Measurements from ENCODE around the gene CARD10. TPM values are rescaled to one million over a fixed set of nuclear protein-coding genes. Genes with fewer than 3 reads are reported as not detected.
A peak's percentile ranks its signal among the peaks of the same experiment; 100 is the strongest.
"Not testable (repeated sequence)": the region's sequence is repeated elsewhere in the genome, so short reads cannot be mapped to it uniquely, and the experiment has no call there.

Gene CARD10
- total RNA-seq, 1 donor from 2014 or later = not detected

GRCh38 chr22:37481347-37481907 is 37.8 kb downstream of the CARD10 start:
- no peak for DNase-seq (ENCODE audit: low spot score)
- Mint-ChIP-seq H3K4me3 (ENCODE audit: low read depth) (peak overlapping the region; percentile 51), H3K36me3 (ENCODE audit: low read depth) (peaks cover 63% of the 10 kb centered on the region), H3K9me3 (no peaks in the 10 kb centered on the region), H3K4me1 (ENCODE audit: low read depth) (peaks cover 27% of the 10 kb centered on the region), H3K27me3 (ENCODE audit: low read depth) (no peaks in the 10 kb centered on the region), H3K27ac (peak overlapping the region; percentile 52)
- intact Hi-C loops (cut with micrococcal nuclease) = no loop called here

DNA sequence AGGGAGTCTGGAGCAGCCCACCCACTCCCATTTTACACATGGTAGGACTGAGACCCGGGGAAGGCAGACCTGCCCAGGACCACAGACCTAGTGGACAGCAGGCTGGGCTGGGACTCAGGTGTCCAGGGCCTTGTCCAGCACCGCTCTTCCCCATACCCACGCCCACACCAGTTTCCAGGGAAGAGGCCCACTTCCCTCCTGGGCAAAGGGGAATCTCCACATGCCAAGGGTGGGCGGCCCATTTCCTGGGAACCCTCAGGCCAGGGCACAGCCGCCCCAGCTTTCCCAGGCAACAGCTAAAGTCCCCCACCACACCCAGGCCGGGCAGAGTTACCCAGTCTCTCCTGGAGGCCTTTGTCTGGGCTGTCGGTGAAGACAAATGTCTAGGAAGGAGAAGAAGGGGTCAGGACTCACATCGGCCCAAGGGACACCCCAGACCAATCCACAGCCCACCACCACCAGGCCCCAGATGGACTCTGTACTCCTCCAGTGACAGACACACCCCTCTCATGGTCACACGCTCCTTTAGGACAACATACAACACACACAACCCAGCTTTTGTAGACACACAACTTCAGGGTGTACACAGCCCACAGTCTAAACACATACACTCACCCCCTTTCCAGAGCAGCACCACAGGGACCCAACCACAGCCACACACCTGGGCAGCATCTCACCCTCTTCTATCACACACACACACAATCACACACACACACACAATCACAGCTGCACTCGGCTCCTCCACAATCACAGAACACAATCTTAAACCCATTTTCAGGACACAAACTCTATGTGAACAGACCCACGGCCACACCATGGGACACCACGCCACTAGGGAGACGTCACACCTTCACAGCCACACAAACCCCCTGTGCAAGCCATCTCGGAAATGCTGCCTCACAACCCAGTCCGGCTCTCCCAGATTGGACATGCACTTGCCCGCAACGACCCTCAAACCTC is 38.5 kb downstream of the CARD10 start:
- no peaks in the 10 kb centered on the region for H3K27me3 Mint-ChIP-seq (ENCODE audit: low read depth)
- no peak overlapping the region for H3K4me3 Mint-ChIP-seq (ENCODE audit: low read depth)
- peaks cover 70% of the 10 kb centered on the region for H3K36me3 Mint-ChIP-seq (ENCODE audit: low read depth)

GRCh38 chr22:37479196-37479595 is 40.0 kb downstream of the CARD10 start:
- no peak for DNase-seq (ENCODE audit: low spot score)
- Mint-ChIP-seq H3K4me3 (ENCODE audit: low read depth) (no peak overlapping the region), H3K27me3 (ENCODE audit: low read depth) (no peaks in the 10 kb centered on the region), H3K4me1 (ENCODE audit: low read depth) (peaks cover 25% of the 10 kb centered on the region), H3K9me3 (no peaks in the 10 kb centered on the region), H3K36me3 (ENCODE audit: low read depth) (peaks cover 66% of the 10 kb centered on the region), H3K27ac (no peak overlapping the region)
- intact Hi-C loops (cut with micrococcal nuclease) = no loop called here

More for the DNA sequence above, 38.5 kb downstream of the CARD10 start:
- peaks cover 25% of the 10 kb centered on the region for H3K4me1 Mint-ChIP-seq (ENCODE audit: low read depth)
- DNase-seq (ENCODE audit: low spot score) = no peak
- intact Hi-C loops (cut with micrococcal nuclease) = no loop called here
- no peaks in the 10 kb centered on the region for H3K9me3 Mint-ChIP-seq
- H3K27ac Mint-ChIP-seq = peak overlapping the region; percentile 23

DNA sequence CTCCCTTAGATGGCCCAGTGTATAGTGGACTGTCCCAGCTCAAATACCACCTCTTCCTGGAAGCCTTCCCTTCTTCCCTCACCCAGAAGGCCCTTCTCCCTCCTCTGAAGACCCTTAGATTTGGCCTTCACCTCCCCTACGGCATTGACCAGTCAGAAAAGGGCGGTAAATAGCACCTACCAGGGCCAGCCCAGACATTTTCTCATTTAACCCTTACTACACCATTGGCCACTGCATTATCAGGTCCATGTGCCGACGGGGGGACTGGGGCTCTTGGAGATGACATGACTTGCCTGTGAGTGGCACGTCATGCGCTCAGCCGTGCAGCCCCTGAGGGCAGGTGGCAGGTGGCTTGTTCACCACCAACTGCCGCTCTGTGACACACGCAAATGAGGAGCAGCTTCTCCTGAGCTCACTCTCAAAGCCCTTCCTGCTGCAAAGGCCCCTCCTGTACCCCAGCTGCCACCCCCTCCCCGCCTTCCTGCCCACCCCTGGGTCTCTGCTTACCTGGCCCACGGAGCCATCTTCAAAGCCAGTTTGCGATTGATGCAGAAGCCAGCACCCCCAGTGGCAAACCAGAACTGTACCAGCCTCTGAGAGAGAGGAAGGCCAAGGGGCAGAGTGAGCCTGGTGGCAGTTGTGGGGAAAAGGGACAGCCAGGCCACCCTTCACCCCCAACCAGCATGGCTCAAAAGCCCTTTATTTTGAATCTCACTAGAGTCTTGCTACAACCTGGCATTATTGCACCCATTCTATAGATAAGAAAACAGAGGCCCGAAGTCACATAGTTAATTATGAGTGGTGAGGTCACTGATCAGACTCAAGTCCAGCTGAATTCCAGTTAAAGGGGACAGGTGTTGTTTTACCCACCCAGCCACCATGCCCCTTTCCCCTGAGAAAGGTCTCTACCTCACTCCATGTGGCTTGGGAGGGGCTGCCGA is 42.6 kb downstream of the CARD10 start:
- peaks cover 7% of the 10 kb centered on the region for H3K4me1 Mint-ChIP-seq (ENCODE audit: low read depth)
- no peaks in the 10 kb centered on the region for H3K27me3 Mint-ChIP-seq (ENCODE audit: low read depth)
- DNase-seq (ENCODE audit: low spot score) = no peak
- H3K27ac Mint-ChIP-seq = no peak overlapping the region
- H3K4me3 Mint-ChIP-seq (ENCODE audit: low read depth) = no peak overlapping the region
- intact Hi-C loops (cut with micrococcal nuclease) = no loop called here
- H3K9me3 Mint-ChIP-seq = no peaks in the 10 kb centered on the region
- H3K36me3 Mint-ChIP-seq (ENCODE audit: low read depth) = peaks cover 66% of the 10 kb centered on the region

- H3K27ac Mint-ChIP-seq = no peak overlapping the region
- H3K4me1 Mint-ChIP-seq (ENCODE audit: low read depth) = no peaks in the 10 kb centered on the region
- intact Hi-C loops (cut with micrococcal nuclease) = no loop called here
- H3K36me3 Mint-ChIP-seq (ENCODE audit: low read depth) = peaks cover 74% of the 10 kb centered on the region
- DNase-seq (ENCODE audit: low spot score) = no peak
- no peaks in the 10 kb centered on the region for H3K9me3 Mint-ChIP-seq
- no peaks in the 10 kb centered on the region for H3K27me3 Mint-ChIP-seq (ENCODE audit: low read depth)
- no peak overlapping the region for H3K4me3 Mint-ChIP-seq (ENCODE audit: low read depth)
These were observed 44.6 kb downstream of the CARD10 start for GRCh38 chr22:37474447-37475090.

- Mint-ChIP-seq H3K4me3 (ENCODE audit: low read depth) (no peak overlapping the region), H3K27ac (no peak overlapping the region), H3K9me3 (no peaks in the 10 kb centered on the region), H3K36me3 (ENCODE audit: low read depth) (peaks cover 77% of the 10 kb centered on the region), H3K4me1 (ENCODE audit: low read depth) (no peaks in the 10 kb centered on the region), H3K27me3 (ENCODE audit: low read depth) (no peaks in the 10 kb centered on the region)
- DNase-seq (ENCODE audit: low spot score) = no peak
- intact Hi-C loops (cut with micrococcal nuclease) = no loop called here
These were observed 45.7 kb downstream of the CARD10 start for GRCh38 chr22:37473437-37473946.

DNA sequence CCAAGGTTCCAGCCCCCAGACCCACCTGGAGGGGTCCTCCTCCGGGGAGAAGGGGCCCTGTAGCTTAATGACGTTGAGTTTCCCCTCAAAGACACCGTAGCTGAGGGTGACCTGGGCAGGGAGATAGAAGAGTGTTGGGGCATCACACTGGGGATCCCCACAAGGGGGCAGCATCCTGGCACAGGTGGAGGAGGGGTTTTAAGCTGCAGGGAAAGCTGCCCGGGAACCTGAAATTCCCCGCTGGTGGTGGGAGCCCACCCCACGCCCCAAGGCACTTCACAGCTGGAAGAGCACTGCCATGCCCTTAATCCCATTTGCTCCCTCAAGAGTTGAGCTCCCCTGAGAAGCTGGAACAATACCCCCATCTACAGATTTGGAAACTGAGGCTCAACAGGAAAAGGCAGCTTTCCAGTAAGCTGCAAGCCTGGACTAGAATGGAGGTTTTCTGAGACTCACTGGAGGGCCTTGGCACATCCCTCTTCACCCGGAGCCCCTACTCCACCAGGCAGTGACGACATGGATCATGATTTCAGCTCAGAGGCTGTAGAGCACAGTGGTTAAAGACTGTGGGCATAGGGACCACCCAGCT is 46.7 kb downstream of the CARD10 start:
- no peak overlapping the region for H3K27ac Mint-ChIP-seq
- no peak for DNase-seq (ENCODE audit: low spot score)
- no peaks in the 10 kb centered on the region for H3K4me1 Mint-ChIP-seq (ENCODE audit: low read depth)
- H3K4me3 Mint-ChIP-seq (ENCODE audit: low read depth) = no peak overlapping the region
- H3K27me3 Mint-ChIP-seq (ENCODE audit: low read depth) = no peaks in the 10 kb centered on the region
- H3K9me3 Mint-ChIP-seq = no peaks in the 10 kb centered on the region
- H3K36me3 Mint-ChIP-seq (ENCODE audit: low read depth) = peaks cover 75% of the 10 kb centered on the region
- intact Hi-C loops (cut with micrococcal nuclease) = no loop called here

DNA sequence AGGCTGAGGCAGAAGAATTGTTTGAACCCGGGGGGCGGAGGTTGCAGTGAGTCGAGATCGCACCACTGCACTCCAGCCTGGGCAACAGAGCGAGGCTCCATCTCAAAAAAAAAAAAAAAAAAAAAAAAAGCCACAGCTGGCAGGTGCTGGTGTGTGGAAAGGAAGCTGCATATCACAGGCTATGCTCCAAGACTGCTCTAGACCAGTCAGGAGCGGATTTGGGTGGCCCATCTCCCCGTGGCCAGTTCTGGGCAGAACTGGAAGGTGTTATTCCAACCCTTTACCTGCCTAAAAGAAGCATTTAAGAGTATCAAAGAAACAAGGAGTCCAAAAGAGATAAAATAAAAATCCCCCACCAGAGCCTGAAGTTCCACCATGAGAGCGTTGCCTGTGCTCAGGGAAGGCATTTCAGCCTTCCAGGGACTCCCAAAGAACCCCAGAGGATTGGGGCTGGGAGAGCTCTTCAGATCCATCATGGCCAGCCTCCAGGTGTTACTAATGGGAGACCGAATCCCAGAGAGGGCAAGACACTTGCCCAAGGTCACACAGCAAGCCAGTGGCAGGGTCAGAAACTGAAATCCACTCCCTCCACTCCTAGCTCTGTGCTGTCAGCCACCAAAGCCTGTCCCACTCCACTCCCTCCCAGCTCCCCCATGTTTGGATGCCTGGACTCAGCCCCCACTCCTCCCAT is 47.3 kb downstream of the CARD10 start:
- H3K27ac Mint-ChIP-seq = no peak overlapping the region
- peaks cover 69% of the 10 kb centered on the region for H3K36me3 Mint-ChIP-seq (ENCODE audit: low read depth)
- H3K4me1 Mint-ChIP-seq (ENCODE audit: low read depth) = no peaks in the 10 kb centered on the region
- H3K4me3 Mint-ChIP-seq (ENCODE audit: low read depth) = no peak overlapping the region
- no peaks in the 10 kb centered on the region for H3K9me3 Mint-ChIP-seq
- no peaks in the 10 kb centered on the region for H3K27me3 Mint-ChIP-seq (ENCODE audit: low read depth)
- intact Hi-C loops (cut with micrococcal nuclease) = no loop called here
- no peak for DNase-seq (ENCODE audit: low spot score)

GRCh38 chr22:37470087-37470445 is 49.1 kb downstream of the CARD10 start:
- Mint-ChIP-seq H3K9me3 (no peaks in the 10 kb centered on the region), H3K4me3 (ENCODE audit: low read depth) (no peak overlapping the region), H3K36me3 (ENCODE audit: low read depth) (peaks cover 75% of the 10 kb centered on the region), H3K4me1 (ENCODE audit: low read depth) (peaks cover 2% of the 10 kb centered on the region), H3K27ac (no peak overlapping the region), H3K27me3 (ENCODE audit: low read depth) (no peaks in the 10 kb centered on the region)
- no peak for DNase-seq (ENCODE audit: low spot score)
- intact Hi-C loops (cut with micrococcal nuclease) = no loop called here

GRCh38 chr22:37469416-37470086 is 49.7 kb downstream of the CARD10 start:
- intact Hi-C loops (cut with micrococcal nuclease) = no loop called here
- no peak overlapping the region for H3K27ac Mint-ChIP-seq
- H3K9me3 Mint-ChIP-seq = no peaks in the 10 kb centered on the region
- DNase-seq (ENCODE audit: low spot score) = no peak
- peaks cover 2% of the 10 kb centered on the region for H3K4me1 Mint-ChIP-seq (ENCODE audit: low read depth)
- H3K36me3 Mint-ChIP-seq (ENCODE audit: low read depth) = peaks cover 71% of the 10 kb centered on the region
- H3K4me3 Mint-ChIP-seq (ENCODE audit: low read depth) = no peak overlapping the region
- H3K27me3 Mint-ChIP-seq (ENCODE audit: low read depth) = no peaks in the 10 kb centered on the region

- not testable (repeated sequence) for H3K27ac Mint-ChIP-seq; H3K27me3 Mint-ChIP-seq (ENCODE audit: low read depth)
These were observed 51.0 kb downstream of the CARD10 start for GRCh38 chr22:37468201-37468695.

More at GRCh38 chr22:37468201-37468695, 51.0 kb downstream of the CARD10 start:
- H3K4me3 Mint-ChIP-seq (ENCODE audit: low read depth); H3K4me1 Mint-ChIP-seq (ENCODE audit: low read depth); DNase-seq (ENCODE audit: low spot score); intact Hi-C loops (cut with micrococcal nuclease); H3K9me3 Mint-ChIP-seq: not testable (repeated sequence)
- peaks cover 61% of the 10 kb centered on the region for H3K36me3 Mint-ChIP-seq (ENCODE audit: low read depth)
